Measurements from ENCODE around the gene NMNAT2.

DNA sequence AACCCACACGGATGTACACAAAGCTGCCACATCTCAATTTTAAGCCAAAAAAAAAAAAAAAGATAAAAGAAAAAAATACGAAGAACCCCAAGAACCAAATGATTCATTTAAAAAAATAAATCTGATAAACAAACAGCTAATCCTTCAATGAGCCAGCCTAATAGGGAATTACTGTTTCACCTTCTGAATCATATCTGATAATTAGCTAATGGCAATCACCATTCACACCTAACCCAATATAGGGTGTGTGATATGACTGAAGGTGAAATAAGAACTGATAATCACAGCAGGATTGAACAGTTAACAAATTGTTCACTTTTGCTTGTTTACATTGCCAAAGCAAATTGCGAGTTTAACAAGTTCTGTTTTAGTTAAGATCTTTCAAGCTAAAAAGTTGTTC, 170.7 kb downstream of the NMNAT2 start:
- TF ChIP-seq, protein P1, sequence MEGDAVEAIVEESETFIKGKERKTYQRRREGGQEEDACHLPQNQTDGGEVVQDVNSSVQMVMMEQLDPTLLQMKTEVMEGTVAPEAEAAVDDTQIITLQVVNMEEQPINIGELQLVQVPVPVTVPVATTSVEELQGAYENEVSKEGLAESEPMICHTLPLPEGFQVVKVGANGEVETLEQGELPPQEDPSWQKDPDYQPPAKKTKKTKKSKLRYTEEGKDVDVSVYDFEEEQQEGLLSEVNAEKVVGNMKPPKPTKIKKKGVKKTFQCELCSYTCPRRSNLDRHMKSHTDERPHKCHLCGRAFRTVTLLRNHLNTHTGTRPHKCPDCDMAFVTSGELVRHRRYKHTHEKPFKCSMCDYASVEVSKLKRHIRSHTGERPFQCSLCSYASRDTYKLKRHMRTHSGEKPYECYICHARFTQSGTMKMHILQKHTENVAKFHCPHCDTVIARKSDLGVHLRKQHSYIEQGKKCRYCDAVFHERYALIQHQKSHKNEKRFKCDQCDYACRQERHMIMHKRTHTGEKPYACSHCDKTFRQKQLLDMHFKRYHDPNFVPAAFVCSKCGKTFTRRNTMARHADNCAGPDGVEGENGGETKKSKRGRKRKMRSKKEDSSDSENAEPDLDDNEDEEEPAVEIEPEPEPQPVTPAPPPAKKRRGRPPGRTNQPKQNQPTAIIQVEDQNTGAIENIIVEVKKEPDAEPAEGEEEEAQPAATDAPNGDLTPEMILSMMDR (IDR thresholded peaks at IDR 0.05), result no peak
- TF ChIP-seq POLR2A (IDR thresholded peaks at IDR 0.05), result no peak

All from Peyer's patch (tissue), 4 donors.